Measurements from ENCODE around the gene CXCR4.

Gene CXCR4

DNA sequence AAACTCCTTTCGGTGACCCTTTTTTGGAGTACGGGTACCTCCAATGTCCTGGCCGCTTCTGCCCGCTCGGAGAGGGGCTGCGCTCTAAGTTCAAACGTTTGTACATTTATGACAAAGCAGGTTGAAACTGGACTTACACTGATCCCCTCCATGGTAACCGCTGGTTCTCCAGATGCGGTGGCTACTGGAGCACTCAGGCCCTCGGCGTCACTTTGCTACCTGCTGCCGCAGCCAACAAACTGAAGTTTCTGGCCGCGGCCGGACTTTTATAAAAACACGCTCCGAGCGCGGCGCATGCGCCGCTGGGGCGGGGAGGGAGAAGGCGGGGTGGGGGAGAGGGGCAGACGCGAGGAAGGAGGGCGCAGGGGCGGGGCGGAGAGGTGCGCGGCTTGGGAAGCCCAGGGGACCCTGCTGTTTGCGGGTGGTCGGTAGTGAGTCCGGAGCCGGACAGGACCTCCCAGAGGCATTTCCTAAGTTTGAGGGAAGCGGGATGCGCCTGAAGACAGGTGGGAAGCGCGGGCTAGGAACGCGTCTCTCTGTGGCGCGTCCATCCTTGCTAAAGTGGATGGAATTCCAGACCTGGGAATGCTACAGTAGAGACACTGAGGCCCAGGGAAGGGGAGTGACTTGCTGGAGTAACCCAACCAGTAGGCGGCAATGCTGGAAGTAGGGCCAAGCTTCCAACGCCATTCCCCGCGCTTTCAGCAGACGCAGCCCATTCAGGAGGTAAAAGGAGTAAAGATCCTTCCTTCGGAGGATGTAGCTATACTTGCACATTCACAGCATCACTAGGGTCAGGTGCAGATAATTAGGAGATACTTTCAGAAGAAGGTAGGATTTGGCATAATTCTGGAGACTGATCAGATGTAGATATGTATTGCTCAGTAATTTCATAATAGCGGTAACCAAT is at the start of gene CXCR4:
CXCR4 (minus strand) TSS at position 241 of the 910 bp plus-strand sequence; CDS start at position 152, 89 bp downstream.
- DNase-seq = peak; percentile 96

- DNase-seq = no peak
These were observed 46.4 kb upstream of the CXCR4 start for GRCh38 chr2:136164280-136164776.

DNA sequence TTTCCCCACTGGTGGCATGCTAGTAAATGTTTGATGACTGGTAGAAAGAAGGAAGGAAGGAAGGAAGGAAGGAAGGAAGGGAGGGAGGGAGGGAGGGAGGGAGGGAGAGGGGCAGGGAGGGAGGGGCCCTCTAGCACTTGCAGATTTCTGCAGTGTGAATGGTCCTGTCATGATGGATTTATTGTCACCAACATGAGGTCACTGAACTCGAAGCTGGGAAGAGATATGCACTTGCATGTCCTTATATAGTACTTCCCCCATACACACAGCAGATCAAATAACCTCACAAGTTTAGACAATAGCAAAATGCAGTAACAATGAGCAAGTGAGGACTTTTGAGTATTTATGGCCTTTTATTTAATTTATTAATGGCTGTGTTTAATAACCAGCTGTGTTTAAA is 44.5 kb upstream of the CXCR4 start:
- DNase-seq = no peak

DNA sequence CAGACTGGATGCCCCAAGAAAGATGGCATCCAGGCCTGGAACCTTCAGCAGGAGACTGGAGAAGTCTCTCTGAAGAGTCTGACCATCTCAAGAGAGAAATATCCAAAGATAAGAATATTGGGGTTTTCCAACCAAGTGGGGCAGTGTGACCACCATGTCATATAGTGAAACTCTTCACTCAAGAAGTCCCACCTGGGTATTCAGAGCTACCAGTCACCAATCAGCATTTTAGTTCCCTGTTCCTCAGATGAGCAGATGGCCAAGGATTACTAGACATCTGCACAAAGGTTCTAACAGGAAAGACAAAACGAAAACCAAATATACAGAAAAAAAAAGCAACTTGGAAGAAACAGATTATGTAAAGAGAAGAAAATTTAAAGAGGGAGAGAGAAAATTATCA is 38.5 kb upstream of the CXCR4 start:
- DNase-seq = no peak

GRCh38 chr2:136154384-136154783 is 36.4 kb upstream of the CXCR4 start:
- DNase-seq = no peak

GRCh38 chr2:136151021-136151971 is 33.3 kb upstream of the CXCR4 start:
- DNase-seq = no peak

- no peak for DNase-seq
These were observed 31.1 kb upstream of the CXCR4 start for GRCh38 chr2:136149011-136149410.

DNA sequence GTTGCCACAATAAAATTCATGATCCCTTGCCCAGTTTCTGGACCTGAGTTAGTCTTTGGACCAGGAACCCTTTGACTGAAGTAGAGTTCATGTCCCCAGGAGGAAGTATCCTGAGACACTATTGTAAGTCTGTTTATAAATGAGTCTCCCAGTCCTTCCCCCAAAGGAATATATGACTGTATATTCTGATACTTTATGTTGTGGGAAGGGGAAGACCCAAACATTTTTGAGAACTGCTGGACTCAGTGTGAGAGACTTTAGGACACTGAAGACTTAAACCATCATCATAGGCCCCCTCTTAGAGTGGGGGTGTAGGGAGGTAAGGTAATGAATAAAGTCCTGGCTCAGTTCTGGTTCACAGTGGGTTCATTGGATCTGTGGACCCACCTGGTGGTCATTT is 28.6 kb upstream of the CXCR4 start:
- no peak for DNase-seq

DNA sequence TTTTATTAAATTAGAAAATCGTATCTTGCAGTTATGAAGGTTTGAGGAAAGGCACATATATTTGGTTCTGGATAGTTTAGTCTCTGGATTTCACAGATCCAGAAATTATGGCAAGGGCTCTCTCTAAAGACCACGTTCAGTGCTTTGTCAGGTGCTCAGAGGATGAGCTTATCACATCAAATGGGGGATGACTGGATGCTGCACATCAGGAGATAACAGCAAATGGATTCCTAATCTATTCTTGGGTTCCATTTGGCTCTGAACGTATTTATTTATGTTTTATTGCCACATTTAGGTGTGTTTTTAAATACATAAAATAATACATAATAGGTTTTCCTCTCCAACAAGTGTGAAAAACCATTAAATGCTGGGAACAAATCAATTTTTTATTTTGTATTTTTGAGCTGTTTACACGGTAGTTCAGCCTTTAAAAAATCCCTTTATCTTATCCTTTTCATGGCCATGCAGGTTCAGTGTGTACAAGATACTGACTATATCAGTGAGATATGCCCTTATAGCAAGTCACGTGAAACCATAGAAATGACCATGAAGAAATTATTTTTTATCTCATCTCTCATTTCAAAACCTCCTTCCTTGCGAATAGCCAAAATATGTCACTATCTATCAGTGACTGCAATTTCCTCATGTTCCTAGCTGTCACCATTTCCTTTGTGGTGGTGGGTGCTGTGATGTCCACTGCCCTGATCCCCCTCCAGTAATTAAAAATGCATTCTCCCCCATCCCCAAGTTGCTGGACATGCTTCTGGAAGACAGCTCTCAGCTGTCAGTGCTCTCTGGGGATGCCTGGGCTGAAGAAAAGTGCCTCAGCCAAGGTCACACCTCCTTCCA is 25.9 kb upstream of the CXCR4 start:
- DNase-seq = no peak

DNA sequence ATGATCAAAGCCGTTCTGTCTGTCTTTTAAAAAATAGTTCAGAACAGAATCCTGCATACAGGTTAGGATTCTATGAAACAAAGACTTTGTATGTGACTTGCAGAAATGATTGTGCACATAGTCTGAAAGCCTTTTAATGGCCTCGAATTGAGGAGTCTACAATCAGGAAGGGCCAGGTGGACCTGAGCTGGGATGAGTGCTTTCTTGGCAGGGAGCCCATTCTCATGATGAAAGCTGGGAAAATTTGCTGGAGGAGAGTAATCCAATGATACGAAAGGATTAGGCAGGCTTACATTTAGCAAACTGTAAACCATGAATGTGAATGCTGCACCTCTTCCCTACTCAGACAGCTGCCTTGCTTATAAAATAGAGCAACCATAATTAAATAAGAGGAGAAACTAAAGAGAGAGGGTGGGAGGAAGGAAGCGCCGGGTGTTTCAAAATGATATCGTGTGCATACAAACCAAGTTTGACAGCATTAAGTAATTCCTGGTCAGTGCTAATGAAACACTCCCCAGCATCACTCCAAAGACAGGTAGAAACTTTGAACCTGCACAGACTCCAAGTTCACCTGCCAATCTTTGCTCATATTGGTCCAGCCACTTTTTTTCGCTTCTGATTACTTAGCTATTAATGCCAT is 23.7 kb upstream of the CXCR4 start:
- no peak for DNase-seq

DNA sequence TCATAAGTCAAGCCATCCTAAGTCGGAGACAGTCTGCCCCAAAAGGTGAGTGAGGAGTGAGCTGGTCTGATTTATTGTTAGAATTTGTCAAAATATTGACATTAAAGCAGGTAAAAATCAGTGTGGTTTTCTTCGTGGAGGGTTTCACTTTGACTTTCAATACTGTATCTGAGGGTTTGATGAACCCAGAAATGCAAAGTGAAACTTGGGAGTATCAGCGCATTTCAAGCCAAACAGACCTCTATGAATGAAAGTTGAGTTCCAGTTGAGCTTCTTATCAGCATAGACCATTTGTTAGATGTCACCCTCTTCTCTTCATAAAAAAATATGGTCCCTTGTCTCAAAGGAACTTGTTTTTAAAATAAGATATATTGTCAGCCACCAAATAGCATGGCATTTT is 21.7 kb upstream of the CXCR4 start:
- DNase-seq = peak; percentile 58

DNA sequence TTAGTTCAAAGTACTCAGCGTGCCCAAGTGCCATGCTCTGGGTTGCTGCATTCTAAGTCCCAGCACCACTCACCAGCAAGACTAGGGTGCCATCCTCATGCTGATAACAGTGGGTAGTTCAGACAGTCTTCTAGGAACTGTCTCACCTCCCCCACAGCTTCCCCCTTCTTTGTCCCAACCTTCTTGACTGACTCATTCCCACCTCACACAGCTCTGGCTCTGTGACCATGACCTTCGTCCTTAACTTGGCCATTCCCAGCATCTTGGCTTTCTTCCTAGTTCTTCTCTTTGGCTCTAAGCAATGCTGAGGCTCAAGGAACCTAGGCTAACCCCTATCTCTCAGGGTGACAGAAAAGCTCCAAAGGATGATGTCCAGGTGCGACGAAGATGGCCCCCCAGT is 20.0 kb upstream of the CXCR4 start:
- no peak for DNase-seq

DNA sequence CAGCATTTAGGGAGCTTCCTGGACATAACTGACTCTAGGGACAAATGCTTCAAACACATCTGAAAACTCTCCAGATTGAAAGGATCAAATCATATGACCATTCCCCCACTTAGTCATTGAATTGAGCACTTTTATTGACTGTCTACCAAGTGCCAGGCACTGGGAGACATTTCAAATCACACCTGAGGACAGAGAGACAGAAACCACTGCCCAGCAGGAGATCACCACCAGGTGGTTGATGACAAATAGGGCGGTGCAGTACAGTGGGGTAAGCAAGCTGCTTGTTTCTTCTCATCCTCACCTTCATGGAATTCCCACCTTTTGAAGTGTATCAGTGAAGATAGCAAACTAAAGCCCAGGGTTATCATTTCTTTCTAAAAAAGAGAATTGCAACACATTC is 19.0 kb upstream of the CXCR4 start:
- DNase-seq = peak; percentile 69

- DNase-seq = peak; percentile 95
These were observed 18.3 kb upstream of the CXCR4 start for GRCh38 chr2:136135921-136136906.

GRCh38 chr2:136135462-136135861 is 17.5 kb upstream of the CXCR4 start:
- no peak for DNase-seq

DNA sequence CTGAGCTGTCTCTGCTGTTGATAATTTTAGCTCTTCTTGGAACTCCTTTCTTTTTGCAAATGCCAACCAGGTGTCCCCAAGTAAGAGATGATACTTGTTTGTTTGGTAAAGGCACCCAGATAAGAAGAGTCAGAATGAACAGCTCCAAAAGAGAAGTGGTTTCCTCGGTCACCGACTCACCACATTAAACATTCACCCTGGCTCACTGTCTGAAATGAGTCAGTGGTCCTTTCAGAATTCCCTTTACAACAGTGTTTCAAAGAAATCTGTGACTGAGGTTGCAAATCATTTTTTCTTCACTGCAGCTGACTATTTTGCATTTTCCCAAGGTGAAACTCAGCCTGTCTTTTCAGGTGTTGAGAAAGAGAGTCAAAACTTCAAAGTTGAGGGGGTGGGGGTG is 16.2 kb upstream of the CXCR4 start:
- DNase-seq = peak; percentile 74

DNA sequence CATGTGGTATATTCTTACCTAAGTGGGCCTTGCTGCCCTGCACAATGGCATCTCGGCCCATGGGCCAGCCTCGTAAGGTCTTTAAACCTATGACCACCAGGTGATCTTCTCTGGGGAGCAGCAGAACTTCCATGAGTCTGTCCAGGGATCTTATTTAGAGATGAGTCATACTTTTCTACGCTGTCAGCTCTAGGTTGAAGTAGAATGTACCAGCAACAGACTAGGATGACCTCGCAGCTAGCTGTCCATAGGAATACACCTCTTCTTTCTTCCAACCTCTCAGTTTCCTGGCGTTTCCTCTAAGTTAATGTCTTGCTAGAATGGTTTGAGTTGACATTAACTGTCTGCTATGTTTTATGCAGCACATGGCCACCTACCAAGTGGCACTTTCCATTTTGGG is 15.6 kb upstream of the CXCR4 start:
- no peak for DNase-seq

DNA sequence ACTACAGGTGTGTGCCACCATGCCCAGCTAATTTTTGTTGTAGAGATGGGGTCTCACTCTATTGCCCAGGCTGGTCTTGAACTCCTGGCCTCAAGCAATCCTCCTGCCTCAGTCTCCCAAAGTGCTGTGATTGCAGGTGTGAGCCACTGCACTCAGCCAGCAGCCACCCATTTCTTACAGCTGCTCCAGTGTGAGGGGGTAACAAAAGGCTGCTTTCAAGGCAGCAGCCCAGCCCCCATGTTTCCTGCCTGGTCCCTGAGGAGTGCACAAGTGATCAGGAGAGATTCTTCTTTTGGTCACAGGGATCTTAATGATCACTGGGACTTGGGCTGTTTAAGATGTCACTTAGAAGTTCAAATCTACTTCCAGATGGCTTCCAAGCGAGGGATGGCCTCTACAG is 15.2 kb upstream of the CXCR4 start:
- DNase-seq = no peak

DNA sequence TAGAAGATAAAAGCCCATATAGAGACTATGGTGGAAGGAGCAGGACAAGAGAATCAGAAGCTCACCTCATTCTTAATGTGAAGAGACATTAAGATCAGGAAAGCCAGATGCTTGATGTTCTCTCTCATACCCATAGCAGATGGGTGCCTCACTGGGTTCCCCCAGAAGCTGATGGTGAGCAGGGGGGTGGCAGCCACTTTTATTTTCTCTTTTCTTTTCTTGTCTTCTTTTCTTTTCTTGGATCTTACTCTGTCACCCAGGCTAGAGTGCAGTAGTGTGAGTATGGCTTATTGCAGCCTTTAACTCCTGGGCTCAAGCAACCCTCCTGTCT is 14.8 kb upstream of the CXCR4 start:
- no peak for DNase-seq

- DNase-seq = peak; percentile 91
These were observed 14.2 kb upstream of the CXCR4 start for GRCh38 chr2:136131961-136132824.
